ENCODE results near the gene PZP. TPM values are rescaled to one million over a fixed set of nuclear protein-coding genes. Genes with fewer than 3 reads are reported as not detected.

PZP gene
- total RNA-seq, 1 experiment from 2014 or later, result not detected

- DNase-seq, result no peak
- H3T11ph ChIP-seq (ENCODE audit: low read length), result no peak overlapping the region
- peaks cover 4% of the 10 kb centered on the region; the same call in 1 of the 2 replicates for H3K4me1 ChIP-seq (ENCODE audit: insufficient read depth, low read length)
- H4K20me1 ChIP-seq (ENCODE audit: control insufficient read depth, insufficient read depth, insufficient read length), result no peaks in the 10 kb centered on the region
- H4K8ac ChIP-seq (replicated peaks; ENCODE audit: insufficient read length, low read depth, low read length), result no peak overlapping the region
- no peak overlapping the region for H3K14ac ChIP-seq (ENCODE audit: insufficient read depth, low read length)
- H3K9ac ChIP-seq (ENCODE audit: extremely low read depth, insufficient read length, low read length), result no peak overlapping the region
- no peak overlapping the region for H2BK120ac ChIP-seq (ENCODE audit: low read depth, low read length, poor library complexity, severe bottlenecking)
- no peak overlapping the region for H2AFZ ChIP-seq (ENCODE audit: low read length)
- H4K91ac ChIP-seq (ENCODE audit: insufficient read length, low read depth, low read length), result no peak overlapping the region
- Mint-ChIP-seq H3K9me3 (no peaks in the 10 kb centered on the region), H3K27ac (no peak overlapping the region), H3K36me3 (ENCODE audit: insufficient read depth in 1 of 3, low read depth in 3 of 3) (no peaks in the 10 kb centered on the region), H3K4me1 (peaks cover 16 to 18% of the 10 kb centered on the region in 2 experiments), H3K4me3 (no peak overlapping the region), H3K27me3 (ENCODE audit: low read depth) (no peaks in the 10 kb centered on the region)
- H3K4ac ChIP-seq (ENCODE audit: low read depth, low read length), result no peak overlapping the region
- no peaks in the 10 kb centered on the region for H3K23me2 ChIP-seq (ENCODE audit: insufficient read length, low read depth, low read length, poor library complexity, severe bottlenecking)
- no peak overlapping the region for H3K23ac ChIP-seq (ENCODE audit: insufficient read length, low read depth, low read length)
- no peaks in the 10 kb centered on the region for H3K9me3 ChIP-seq (ENCODE audit: control insufficient read depth, low read depth, low read length)
- no peak overlapping the region for H2AK5ac ChIP-seq (ENCODE audit: insufficient read length, low read length)
- no peak overlapping the region for H3K27ac ChIP-seq (ENCODE audit: insufficient read length, low read depth, low read length)
- TF ChIP-seq CTCF (conservative IDR thresholded peaks at IDR 0.05), result no peak
- no peak overlapping the region for H2BK12ac ChIP-seq (ENCODE audit: insufficient read length, low read depth, low read length)
- H2BK5ac ChIP-seq (ENCODE audit: insufficient read length, low read length), result no peak overlapping the region
- H3K79me2 ChIP-seq (ENCODE audit: insufficient read depth, low read length), result no peaks in the 10 kb centered on the region
- H3K56ac ChIP-seq (ENCODE audit: insufficient read length, low read depth, low read length), result no peak overlapping the region
- no peak overlapping the region for H3K4me2 ChIP-seq (ENCODE audit: insufficient read depth, insufficient read length, low read length)
- H2BK15ac ChIP-seq (ENCODE audit: low read depth, low read length), result no peak overlapping the region
- no peak overlapping the region for H4K5ac ChIP-seq (ENCODE audit: insufficient read length, low read depth, low read length)
- H3K79me1 ChIP-seq (ENCODE audit: insufficient read depth, low read depth, low read length, poor library complexity, severe bottlenecking), result no peaks in the 10 kb centered on the region
- H2BK20ac ChIP-seq (ENCODE audit: low read depth, low read length, poor library complexity, severe bottlenecking), result no peak overlapping the region
- no peak overlapping the region for H3K18ac ChIP-seq (ENCODE audit: insufficient read length, low read depth, low read length)
- H3K27me3 ChIP-seq (ENCODE audit: insufficient read depth, low read length), result no peaks in the 10 kb centered on the region
Measured at GRCh38 chr12:9114946-9115345, 93.2 kb downstream of the PZP start.

All from H9 (cell line).